Kidney (tissue), 14 donors: Measurements from ENCODE around the gene PROCR. TPM values are rescaled to one million over a fixed set of nuclear protein-coding genes. Genes with fewer than 3 reads are reported as not detected.
"Not testable (repeated sequence)": the region's sequence is repeated elsewhere in the genome, so short reads cannot be mapped to it uniquely, and the experiment has no call there.

Experiments used
- DNase-seq, 5 donors: peaks; one replicate each; pipeline ENCODE4 v3.0.0-alpha.2; 2013 to 2020
- FAIRE-seq: peaks from 2 replicates; lab custom pipeline; 2012; peaks lifted over from hg19 to GRCh38; lab: Jason Lieb, UNC
- H3K27ac ChIP-seq, 2 donors: one replicate each; pipeline ENCODE4 v1.7.0; 2013; ENCODE audit warnings: low read depth in 2 of 2, low read length in 2 of 2, inconsistent platforms in 1 of 2
- H3K27me3 ChIP-seq: one replicate; pipeline ENCODE4 v1.7.1; 2013; ENCODE audit warnings: low read length, inconsistent platforms; ENCODE audit not compliant: control insufficient read depth, insufficient read depth
- H3K36me3 ChIP-seq, 3 donors: one replicate each; pipeline versions ENCODE4 v1.7.0 to v1.7.1; 2013; ENCODE audit warnings: low read length in 3 of 3, control low read depth in 1 of 3, inconsistent platforms in 1 of 3; ENCODE audit not compliant: insufficient read depth in 3 of 3, control insufficient read depth in 2 of 3
- H3K4me1 ChIP-seq, 3 donors: one replicate each; pipeline versions ENCODE4 v1.7.0 to v1.7.1; 2013; ENCODE audit warnings: low read length in 3 of 3, inconsistent platforms in 1 of 3, low read depth in 1 of 3; ENCODE audit not compliant: control insufficient read depth in 2 of 3, insufficient read depth in 2 of 3
- H3K4me3 ChIP-seq, 3 donors: one replicate each; pipeline versions ENCODE4 v1.7.0 to v1.8.1; 2013; ENCODE audit warnings: low read length in 3 of 3, control low read depth in 1 of 3, inconsistent platforms in 1 of 3
- H3K9ac ChIP-seq, 3 donors: one replicate each; pipeline versions ENCODE4 v1.7.0 to v1.7.1; 2013; ENCODE audit warnings: low read length in 3 of 3, control low read depth in 1 of 3, inconsistent platforms in 1 of 3
- H3K9me3 ChIP-seq, 3 donors: one replicate each; pipeline versions ENCODE4 v1.7.0 to v1.7.1; 2013; ENCODE audit warnings: low read length in 3 of 3, control low read depth in 1 of 3, inconsistent platforms in 1 of 3; ENCODE audit not compliant: control insufficient read depth in 2 of 3, insufficient read depth in 1 of 3
- intact Hi-C: fragments of 100-400 bp; cut with DNase I; formaldehyde crosslinking; loops from one replicate; pipeline ENCODE4 v1.11.1; 2022
- polyA plus RNA-seq: library from polyadenylated mRNA; stranded (reverse); fragments of 350-450 nt; fragmentation: Illumina TruSeq; extraction: RNeasy Lipid Tissue Mini Kit (QIAGEN cat#74804); gene quantifications from one replicate; pipeline ENCODE4 v1.2.3, GENCODE V29; 2014; ENCODE audit warnings: low read depth, low replicate concordance; ENCODE audit not compliant: insufficient read depth
- total RNA-seq: library from RNA; stranded (reverse); fragmentation: NEBNext Ultra II Directional; extraction: Animal tissue kit (Norgen Biotek cat#: 25700); gene quantifications from one replicate; pipeline ENCODE4 v1.2.1, GENCODE V29; 2021
- TF ChIP-seq, protein P1 (sequence below): IDR thresholded peaks from 3 replicates; pipeline ENCODE4 v1.5.1; 2012; ENCODE audit warnings: mild to moderate bottlenecking, moderate library complexity, borderline replicate concordance; ENCODE audit not compliant: insufficient read depth; ENCODE audit errors: extremely low read depth
- donor health status: control.
- donor health status: control.
- donor health status: control.
- donor health status: control.
- donor health status: control.
- donor health status: DM: yes; HTN: yes; CAD: no.
- donor health status: Normal renal cell carcinoma (clear cell type).

The PROCR gene
- total and polyA plus RNA-seq, 2 donors from 2014 or later: 20.7 to 24.5 TPM

DNA sequence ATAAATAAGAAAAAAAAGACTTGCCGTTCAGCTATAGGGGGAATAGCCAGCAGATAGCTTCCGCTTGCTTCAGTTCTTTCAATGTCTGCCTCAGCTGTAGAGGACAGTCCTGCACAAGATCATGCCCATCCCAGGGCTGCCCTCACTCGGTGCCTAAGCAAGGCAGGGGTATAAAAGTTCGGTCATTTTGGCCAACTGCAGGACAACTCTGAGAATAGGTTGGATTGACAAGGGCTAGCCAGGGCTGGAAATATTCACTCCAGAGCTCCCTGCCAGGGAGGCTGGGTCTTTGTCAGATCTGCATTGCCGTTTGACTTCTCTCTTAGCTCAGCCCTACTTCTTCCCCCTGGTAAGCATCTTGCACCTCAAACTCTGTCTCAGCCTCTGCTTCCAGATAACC, 8.4 kb downstream of the PROCR start:
- intact Hi-C loops: no loop called here
- no peak for FAIRE-seq

DNA sequence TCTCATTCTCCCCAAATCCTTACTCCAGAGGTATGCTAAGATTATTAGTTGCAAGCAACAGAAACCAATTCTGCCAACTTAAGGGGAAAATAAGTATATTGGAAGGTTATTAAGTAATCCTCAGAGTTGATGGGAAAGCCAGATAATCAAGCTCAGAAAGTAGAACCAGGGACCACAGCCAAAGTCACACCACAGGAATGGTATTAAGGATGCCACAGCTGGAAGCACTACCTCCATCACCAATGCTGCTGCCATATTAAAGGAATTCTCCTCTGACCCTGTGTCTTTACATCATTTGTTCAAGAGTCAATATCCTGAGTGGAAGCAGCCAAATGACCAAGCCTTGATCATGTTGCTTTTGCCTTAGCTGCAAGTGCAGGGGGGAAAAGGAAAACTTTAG, 9.9 kb downstream of the PROCR start:
- no peak overlapping the region for H3K4me3 ChIP-seq
- DNase-seq (no peak), FAIRE-seq (no peak)
- no peaks in the 10 kb centered on the region for H3K36me3 ChIP-seq
- H3K9ac ChIP-seq: no peak overlapping the region
- no peaks in the 10 kb centered on the region for H3K9me3 ChIP-seq
- H3K4me1 ChIP-seq: no peaks in the 10 kb centered on the region
- intact Hi-C loops: no loop called here
- H3K27me3 ChIP-seq: no peaks in the 10 kb centered on the region
- TF ChIP-seq, protein P1, sequence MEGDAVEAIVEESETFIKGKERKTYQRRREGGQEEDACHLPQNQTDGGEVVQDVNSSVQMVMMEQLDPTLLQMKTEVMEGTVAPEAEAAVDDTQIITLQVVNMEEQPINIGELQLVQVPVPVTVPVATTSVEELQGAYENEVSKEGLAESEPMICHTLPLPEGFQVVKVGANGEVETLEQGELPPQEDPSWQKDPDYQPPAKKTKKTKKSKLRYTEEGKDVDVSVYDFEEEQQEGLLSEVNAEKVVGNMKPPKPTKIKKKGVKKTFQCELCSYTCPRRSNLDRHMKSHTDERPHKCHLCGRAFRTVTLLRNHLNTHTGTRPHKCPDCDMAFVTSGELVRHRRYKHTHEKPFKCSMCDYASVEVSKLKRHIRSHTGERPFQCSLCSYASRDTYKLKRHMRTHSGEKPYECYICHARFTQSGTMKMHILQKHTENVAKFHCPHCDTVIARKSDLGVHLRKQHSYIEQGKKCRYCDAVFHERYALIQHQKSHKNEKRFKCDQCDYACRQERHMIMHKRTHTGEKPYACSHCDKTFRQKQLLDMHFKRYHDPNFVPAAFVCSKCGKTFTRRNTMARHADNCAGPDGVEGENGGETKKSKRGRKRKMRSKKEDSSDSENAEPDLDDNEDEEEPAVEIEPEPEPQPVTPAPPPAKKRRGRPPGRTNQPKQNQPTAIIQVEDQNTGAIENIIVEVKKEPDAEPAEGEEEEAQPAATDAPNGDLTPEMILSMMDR: no peak
- no peak overlapping the region for H3K27ac ChIP-seq

More for the DNA sequence above, 8.4 kb downstream of the PROCR start:
- Histone ChIP-seq H3K4me3 (no peak overlapping the region), H3K27ac (no peak overlapping the region), H3K27me3 (no peaks in the 10 kb centered on the region), H3K4me1 (no peaks in the 10 kb centered on the region), H3K9ac (no peak overlapping the region), H3K36me3 (no peaks in the 10 kb centered on the region), H3K9me3 (no peaks in the 10 kb centered on the region)
- TF ChIP-seq, protein P1: no peak
- no peak for DNase-seq

DNA sequence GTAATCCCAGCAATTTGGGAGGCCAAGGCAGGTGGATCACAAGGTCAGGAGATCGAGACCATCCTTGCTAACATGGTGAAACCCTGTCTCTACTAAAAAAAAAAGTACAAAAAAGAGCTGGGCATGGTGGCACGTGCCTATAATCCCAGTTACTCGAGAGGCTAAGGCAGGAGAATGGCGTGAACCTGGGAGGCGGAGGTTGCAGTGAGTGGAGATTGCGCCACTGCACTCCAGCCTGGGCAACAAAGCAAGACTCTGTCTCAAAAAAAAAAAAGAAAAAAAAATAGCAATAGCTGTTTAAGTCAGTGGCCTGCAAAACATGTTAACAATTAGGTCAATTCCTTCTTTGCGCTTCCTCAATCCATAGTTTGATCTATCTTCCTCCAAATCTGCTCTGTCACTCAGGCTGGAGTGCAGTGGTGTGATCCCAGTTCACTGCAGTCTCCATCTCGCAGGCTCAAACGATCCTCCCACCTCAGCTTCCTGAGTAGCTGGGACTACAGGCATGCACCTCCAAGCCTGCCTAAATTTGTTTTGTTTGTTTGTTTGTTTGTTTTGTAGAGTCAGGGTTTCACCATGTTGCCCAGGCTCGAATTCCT, 14.9 kb downstream of the PROCR start:
- H3K27ac ChIP-seq, H3K9ac ChIP-seq, intact Hi-C loops, H3K9me3 ChIP-seq, FAIRE-seq, H3K4me1 ChIP-seq, H3K27me3 ChIP-seq, H3K4me3 ChIP-seq, DNase-seq, H3K36me3 ChIP-seq: not testable (repeated sequence)

DNA sequence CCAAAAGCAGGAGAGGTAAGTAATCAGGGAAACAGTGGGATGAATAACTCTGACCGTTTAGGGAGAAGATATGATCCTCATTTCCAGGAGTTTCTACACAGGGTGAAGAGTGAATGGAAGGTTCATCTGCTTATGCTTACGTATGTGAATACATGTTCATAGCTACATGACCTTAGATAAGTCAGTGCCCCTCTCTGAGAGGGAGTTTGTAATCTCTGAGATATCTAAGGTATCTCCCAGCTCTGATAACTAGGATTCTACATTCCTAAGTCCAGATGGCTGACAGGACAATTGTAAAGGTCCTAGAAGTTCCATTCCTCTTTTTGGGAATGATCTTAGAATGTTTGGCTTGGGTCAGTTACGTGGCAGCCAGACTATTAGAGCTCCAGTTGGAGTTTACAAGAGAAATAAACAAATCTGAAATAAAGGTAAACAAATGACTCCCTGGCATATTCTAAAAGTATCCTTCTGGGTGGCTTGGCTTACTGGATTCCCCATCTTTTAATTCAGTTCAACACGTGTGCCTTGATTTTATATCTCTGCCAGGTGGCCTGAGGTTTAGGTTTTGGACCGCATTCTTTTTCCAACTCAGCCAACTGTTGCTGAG, 15.8 kb downstream of the PROCR start:
- Histone ChIP-seq H3K9ac (no peak overlapping the region), H3K36me3 (no peaks in the 10 kb centered on the region), H3K4me3 (no peak overlapping the region), H3K4me1 (no peaks in the 10 kb centered on the region), H3K27me3 (no peaks in the 10 kb centered on the region), H3K27ac (no peak overlapping the region), H3K9me3 (no peaks in the 10 kb centered on the region)
- DNase-seq (no peak), FAIRE-seq (no peak)
- TF ChIP-seq, protein P1: no peak
- intact Hi-C loops: no loop called here

DNA sequence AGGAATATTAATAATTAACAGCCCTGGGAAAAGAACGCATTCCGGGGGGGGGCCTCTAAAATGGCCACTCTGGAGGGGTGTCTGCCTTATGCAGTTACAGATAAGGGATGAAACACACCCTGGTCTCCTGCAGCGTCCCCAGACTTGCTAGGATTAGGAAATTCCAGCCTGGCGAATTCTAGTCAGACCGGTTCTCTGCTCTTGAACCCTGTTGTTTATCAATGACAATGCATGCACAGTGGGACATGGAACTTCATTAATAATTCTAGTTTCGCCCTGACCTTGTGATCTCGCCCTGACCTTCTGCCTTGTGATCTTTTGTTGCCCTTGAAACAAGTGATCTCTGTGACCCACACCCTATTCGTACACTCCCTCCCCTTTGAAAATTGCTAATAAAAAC, 17.4 kb downstream of the PROCR start:
- FAIRE-seq, H3K9ac ChIP-seq, H3K27ac ChIP-seq, H3K27me3 ChIP-seq, H3K4me1 ChIP-seq, DNase-seq, intact Hi-C loops, H3K4me3 ChIP-seq, H3K36me3 ChIP-seq, H3K9me3 ChIP-seq: not testable (repeated sequence)
